IPS-11a (cell line): Measurements from ENCODE around the gene TTK.
"Not testable (repeated sequence)": the region's sequence is repeated elsewhere in the genome, so short reads cannot be mapped to it uniquely, and the experiment has no call there.

ENCODE experiments used
- H3K4me3 ChIP-seq: one replicate; pipeline ENCODE4 v1.5.1; 2013; ENCODE audit warnings: low read depth, low read length, control low read depth

Gene TTK

DNA sequence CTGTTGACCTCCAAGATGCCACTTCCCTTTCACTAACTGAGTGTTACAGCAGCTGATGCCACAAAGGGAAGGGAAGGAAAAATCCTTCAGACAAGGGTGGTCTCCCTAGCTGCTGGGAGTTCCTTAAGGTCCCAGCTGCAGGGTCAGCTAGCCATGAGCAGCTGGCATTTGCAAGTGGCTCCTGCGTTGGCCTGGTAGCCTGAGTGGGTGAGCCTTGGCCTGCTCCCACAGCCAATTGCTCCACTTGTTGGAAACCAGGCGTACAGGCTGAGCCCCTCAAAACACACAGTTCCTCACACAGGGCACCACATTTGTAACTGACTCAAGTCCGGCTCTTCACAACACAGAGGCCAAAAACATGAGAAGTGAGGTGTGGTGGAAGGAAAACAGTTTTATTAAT, 16.7 kb downstream of the TTK start:
- H3K4me3 ChIP-seq: no peak overlapping the region

DNA sequence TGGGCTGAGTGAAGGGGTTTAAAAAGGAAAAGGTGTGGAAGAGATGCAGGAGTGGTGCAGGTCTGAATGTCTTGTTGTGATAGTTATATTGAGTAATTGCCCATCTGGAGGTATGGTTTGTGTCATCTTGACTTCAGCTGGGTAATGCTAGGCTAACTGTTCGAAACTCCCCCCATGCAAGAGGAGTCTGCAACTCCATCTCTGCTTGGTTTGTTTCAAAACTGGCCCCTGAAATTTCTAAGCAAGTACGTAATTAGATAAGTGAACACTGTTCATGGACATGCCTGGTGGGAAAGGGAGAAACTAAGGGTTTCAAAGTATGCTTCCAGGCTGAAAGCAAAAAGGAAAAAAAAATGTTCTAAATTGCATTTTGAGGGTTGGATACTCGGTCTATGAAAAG, 17.1 kb downstream of the TTK start:
- H3K4me3 ChIP-seq: no peak overlapping the region

DNA sequence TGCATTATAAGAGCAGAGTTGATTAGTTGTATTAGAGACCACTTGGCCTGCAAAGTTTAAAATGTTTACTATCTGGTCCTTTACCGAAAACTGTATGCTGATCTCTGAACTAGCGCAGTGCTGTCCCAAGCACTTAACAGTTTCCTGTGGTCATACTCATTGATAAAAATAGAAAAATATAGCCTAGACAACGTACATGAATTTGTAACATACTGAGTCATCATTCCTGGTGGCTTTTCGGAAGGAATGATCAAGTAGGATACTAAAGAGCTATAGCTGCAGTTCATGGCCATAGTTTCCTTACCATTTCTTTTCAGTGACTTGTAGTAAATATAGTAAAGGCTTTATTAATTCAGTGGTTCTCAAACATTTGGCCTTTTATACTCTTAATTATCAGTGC, 18.4 kb downstream of the TTK start:
- H3K4me3 ChIP-seq: no peak overlapping the region

DNA sequence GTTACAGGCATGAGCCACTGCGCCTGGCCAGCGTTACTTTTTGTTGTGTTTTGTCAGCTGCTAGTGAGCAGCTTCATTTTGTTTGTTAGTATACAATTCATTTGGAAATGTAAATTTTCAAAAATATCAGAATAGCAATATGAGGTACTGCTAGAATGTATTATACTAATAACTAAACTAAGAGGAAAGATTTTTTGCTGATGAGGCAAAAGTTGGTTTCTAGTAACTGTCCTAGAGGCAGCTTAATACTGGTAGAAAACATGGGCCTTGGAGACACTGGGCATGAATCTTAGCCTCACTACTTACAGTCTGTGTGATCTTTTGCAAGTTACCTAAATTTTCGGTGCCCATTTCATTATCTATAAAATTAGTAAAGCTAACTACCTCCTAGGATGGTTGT, 24.1 kb downstream of the TTK start:
- H3K4me3 ChIP-seq: no peak overlapping the region

DNA sequence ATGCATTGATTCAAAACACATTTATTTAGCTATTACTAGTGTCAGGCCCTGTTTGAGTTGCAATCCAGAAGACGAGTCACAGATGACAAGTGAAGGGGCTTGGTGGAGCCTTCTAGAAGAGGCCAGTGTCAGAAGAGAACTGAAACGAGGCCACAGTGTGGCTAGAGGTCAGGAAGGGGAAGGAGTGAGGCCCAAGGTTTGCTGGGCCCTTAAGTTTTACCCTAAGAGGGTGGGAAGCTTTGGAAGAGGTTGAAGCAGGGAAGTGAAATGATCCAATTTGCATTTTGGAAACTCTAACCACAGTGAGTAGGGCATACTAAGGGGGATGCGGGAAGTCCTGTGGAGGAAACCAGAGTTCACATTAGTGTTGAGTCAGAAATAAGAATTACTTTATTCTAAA, 25.0 kb downstream of the TTK start:
- H3K4me3 ChIP-seq: no peak overlapping the region

DNA sequence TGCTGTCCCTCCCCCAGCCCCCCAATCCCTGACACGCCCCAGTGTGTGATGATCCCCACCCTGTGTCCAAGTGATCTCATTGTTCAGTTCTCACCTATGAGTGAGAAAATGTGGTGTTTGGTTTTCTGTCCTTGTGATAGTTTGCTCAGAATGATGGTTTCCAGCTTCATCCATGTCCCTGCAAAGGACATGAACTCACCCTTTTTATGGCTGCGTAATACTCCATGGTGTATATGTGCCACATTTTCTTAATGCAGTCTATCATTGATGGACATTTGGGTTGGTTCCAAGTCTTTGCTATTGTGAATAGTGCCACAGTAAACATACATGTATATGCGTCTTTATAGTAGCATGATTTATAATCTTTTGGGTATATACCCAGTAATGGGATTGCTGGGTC, 43.8 kb downstream of the TTK start:
- H3K4me3 ChIP-seq: not testable (repeated sequence)

DNA sequence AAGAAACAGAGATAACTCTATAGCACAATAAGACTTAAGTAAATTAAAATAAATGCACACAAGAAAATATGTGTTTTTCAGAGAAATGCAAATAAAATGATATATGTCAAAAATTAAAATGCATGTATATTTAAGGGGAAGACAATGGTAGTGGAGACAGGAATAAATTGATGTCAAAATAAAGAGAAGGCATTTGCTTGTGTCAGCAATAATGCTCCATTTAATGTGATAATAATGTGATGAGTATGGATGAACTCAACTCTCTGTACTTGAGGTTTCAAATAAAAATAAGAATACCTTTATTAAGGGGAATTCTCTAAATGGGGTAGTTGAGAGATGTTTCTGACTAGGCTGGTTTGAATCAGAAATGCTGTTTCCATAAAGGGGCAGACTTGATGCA, 56.3 kb downstream of the TTK start:
- no peak overlapping the region for H3K4me3 ChIP-seq

DNA sequence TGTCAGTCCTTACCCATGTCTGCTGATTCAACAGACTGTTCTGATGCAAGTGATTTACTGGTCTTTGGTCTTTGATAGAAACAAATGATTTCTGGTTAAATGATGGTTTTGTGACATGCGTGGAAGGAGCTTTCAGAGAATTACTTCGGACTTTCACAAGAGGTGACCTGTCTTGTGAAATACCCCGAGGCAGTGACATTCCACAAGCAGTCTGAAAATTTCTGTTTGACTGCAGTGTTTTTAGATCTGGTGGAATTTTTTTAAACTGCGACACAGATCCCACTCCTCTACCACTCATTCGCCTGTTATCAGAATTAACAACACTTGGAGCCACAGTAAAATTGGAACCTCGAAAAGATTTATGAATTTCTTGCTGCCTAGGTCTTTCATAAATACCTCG, 63.7 kb downstream of the TTK start:
- H3K4me3 ChIP-seq: not testable (repeated sequence)

DNA sequence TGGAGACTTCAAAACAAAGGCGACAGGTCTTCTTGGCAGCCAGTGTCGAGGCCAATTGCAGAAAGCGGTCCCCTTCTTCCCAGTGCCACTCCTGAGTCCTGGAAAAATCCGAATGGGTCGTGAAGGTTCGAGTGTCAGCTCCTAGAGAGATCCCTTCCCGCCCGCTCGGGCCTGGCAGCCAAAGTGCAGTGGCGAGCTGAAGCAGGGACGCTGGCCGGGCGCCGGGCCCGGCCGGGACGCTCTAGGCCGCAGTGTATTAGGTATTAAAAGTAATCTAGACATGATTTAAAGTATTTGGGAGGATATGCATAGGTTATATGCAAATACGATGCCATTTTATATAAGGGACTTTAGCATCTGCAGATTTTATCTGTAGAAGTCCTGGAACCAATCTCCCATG, 66.0 kb downstream of the TTK start:
- H3K4me3 ChIP-seq: not testable (repeated sequence)

DNA sequence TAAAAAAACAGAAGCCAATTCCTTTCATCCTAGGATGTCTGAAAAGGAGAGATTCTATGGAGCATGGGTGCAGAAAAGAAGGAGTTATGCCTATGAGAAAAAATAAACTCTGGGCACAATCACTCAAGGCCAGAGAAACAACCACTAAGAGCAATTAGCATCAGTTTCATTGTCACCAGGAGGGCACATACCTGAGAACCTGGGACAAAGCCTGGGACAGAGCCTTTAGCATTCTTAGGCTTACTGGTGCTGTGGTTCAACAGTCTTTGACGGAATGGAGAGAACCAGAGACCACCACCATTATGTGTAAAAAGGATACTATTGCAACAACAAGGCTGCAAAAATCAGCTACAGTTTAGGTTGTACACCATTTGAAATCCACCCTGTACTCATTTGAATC, 72.6 kb downstream of the TTK start:
- H3K4me3 ChIP-seq: no peak overlapping the region

DNA sequence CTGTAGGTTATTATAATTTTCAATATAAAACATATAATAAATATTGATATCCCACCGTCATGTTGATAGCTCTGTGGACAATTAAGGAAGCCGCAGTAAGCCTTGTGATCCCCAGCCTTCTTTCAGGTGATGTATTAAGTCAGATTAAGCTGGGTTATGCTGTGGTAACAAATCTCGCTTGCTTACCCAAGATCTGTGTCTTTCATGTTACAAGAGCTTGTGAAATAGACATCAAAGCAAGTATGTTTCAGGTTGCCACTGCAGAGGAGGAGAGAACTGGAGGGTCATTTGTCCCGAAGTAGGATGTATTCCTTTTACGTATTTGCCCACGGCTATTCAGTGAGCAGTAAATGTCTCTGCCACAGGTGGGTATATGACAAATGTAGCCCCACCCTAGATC, 84.2 kb downstream of the TTK start:
- H3K4me3 ChIP-seq: no peak overlapping the region

DNA sequence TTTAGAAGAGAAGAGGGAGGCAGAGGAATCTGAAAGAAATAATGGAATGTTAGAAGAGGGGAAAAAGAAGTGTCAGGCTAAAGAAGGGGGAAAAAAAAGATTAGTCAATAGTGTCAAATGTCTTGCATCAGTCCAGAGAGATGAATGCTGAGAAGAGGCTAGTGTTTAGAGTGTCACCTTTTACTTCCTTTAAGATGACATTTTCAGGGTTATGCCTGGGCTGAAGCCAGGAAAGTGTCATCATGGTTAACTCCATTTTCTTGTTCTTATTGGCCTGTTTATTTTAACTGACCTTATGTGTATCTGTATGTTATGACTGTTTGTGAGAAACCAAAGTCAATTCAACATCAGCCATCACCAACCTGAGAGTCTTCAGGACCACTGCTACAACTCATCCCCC, 87.1 kb downstream of the TTK start:
- H3K4me3 ChIP-seq: no peak overlapping the region
